IMR-90 (cell line): ENCODE data around the gene COL2A1. TPM values are rescaled to one million over a fixed set of nuclear protein-coding genes. Genes with fewer than 3 reads are reported as not detected.

ENCODE experiments used
- ATAC-seq: fragments of 200-7000 bp; cut with Tn5 transposase; 2 replicates; pipeline ENCODE4 v1.9.1; 2020; ENCODE audit warnings: low read depth, mild to moderate bottlenecking, moderate library complexity
- BruUV-seq: library from RNA; stranded (reverse); fragments of 400-500 nt; replicated peaks from 2 replicates; lab custom pipeline; 2021; lab: Mats Ljungman, UMichigan
- CTCF ChIA-PET: fragments of 300-600 bp; formaldehyde crosslinking; extraction: SDS; loops from one replicate; lab custom pipeline; 2021; ENCODE audit warnings: antibody characterized with exemption; lab: Yijun Ruan, JAX
- POLR2A ChIA-PET: fragments of 300-600 bp; sonication (Branson Sonifier 250); formaldehyde crosslinking; loops from one replicate; lab custom pipeline; 2022; ENCODE audit warnings: antibody characterized with exemption; ENCODE audit not compliant: unreplicated experiment; lab: Charles Lee
- DNase-seq: peaks from one replicate; pipeline ENCODE4 v3.0.0; 2013
- H2AFZ ChIP-seq: replicated peaks from 2 replicates; pipeline ENCODE3; 2013; ENCODE audit warnings: low read length, mild to moderate bottlenecking; ENCODE audit not compliant: poor library complexity
- H2AK5ac ChIP-seq: 2 replicates; pipeline ENCODE4 v1.6.1; 2013; ENCODE audit warnings: low read depth, low read length, inconsistent platforms
- H2AK9ac ChIP-seq: replicated peaks from 2 replicates; pipeline ENCODE3; 2013; ENCODE audit warnings: mild to moderate bottlenecking, low read depth, low read length, moderate library complexity; ENCODE audit not compliant: poor library complexity
- H2BK120ac ChIP-seq: 2 replicates; pipeline ENCODE4 v1.6.1; 2013; ENCODE audit warnings: low read depth, low read length, inconsistent platforms
- H2BK15ac ChIP-seq: 3 replicates; pipeline ENCODE4 v1.6.1; 2013; ENCODE audit warnings: low read depth, low read length, inconsistent platforms
- H2BK20ac ChIP-seq: 2 replicates; pipeline ENCODE4 v1.6.1; 2013; ENCODE audit warnings: low read depth, mild to moderate bottlenecking, inconsistent platforms, low read length, moderate library complexity
- H2BK5ac ChIP-seq: 2 replicates; pipeline ENCODE4 v1.6.1; 2013; ENCODE audit warnings: mild to moderate bottlenecking, low read depth, low read length, inconsistent platforms; ENCODE audit not compliant: poor library complexity, severe bottlenecking
- H3K14ac ChIP-seq: replicated peaks from 2 replicates; pipeline ENCODE4 v1.6.1; 2013; ENCODE audit warnings: low read depth, low read length, inconsistent platforms
- H3K18ac ChIP-seq: 2 replicates; pipeline ENCODE4 v1.6.1; 2013; ENCODE audit warnings: low read depth, low read length, control low read depth
- H3K23ac ChIP-seq: 2 replicates; pipeline ENCODE4 v1.6.1; 2013; ENCODE audit warnings: low read depth, low read length, inconsistent platforms
- H3K27ac ChIP-seq: 2 replicates; pipeline ENCODE4 v1.5.1; 2013; ENCODE audit warnings: mild to moderate bottlenecking, control low read depth, low read length; ENCODE audit not compliant: insufficient read depth
- H3K27me3 ChIP-seq: 2 replicates; pipeline ENCODE4 v1.6.1; 2013; ENCODE audit warnings: low read length; ENCODE audit not compliant: control insufficient read depth, insufficient read depth
- H3K36me3 ChIP-seq: 2 replicates; pipeline ENCODE4 v1.6.1; 2013; ENCODE audit warnings: low read length, mixed read lengths; ENCODE audit not compliant: control insufficient read depth, insufficient read depth
- H3K4ac ChIP-seq: 2 replicates; pipeline ENCODE4 v1.6.1; 2013; ENCODE audit warnings: low read depth, low read length, inconsistent platforms
- H3K4me1 ChIP-seq: 2 replicates; pipeline ENCODE4 v1.6.1; 2013; ENCODE audit warnings: low read length, mixed read lengths; ENCODE audit not compliant: control insufficient read depth, insufficient read depth
- H3K4me2 ChIP-seq: 2 replicates; pipeline ENCODE4 v1.6.1; 2013; ENCODE audit warnings: low read depth, mild to moderate bottlenecking, control low read depth, low read length, moderate library complexity
- H3K4me3 ChIP-seq: 2 replicates; pipeline ENCODE4 v1.5.1; 2013; ENCODE audit warnings: low read depth, mild to moderate bottlenecking, control low read depth, low read length, moderate library complexity; ENCODE audit not compliant: insufficient read depth
- H3K56ac ChIP-seq: 2 replicates; pipeline ENCODE4 v1.6.1; 2013; ENCODE audit warnings: low read length, inconsistent platforms; ENCODE audit not compliant: insufficient read depth; ENCODE audit errors: extremely low read depth
- H3K79me1 ChIP-seq, 2 experiments: 2 replicates each; pipeline ENCODE4 v1.6.1; 2013; ENCODE audit warnings: low read length in 2 of 2, inconsistent platforms in 1 of 2, low read depth in 1 of 2
- H3K9ac ChIP-seq: 2 replicates; pipeline ENCODE4 v1.6.1; 2013; ENCODE audit warnings: low read depth, low read length, control low read depth
- H3K9me1 ChIP-seq: 2 replicates; pipeline ENCODE4 v1.6.1; 2013; ENCODE audit warnings: low read length, inconsistent platforms; ENCODE audit not compliant: insufficient read depth
- H3K9me3 ChIP-seq: 2 replicates; pipeline ENCODE4 v1.6.1; 2013; ENCODE audit warnings: low read length; ENCODE audit not compliant: control insufficient read depth, insufficient read depth
- H4K20me1 ChIP-seq: 2 replicates; pipeline ENCODE4 v1.6.1; 2013; ENCODE audit warnings: low read length, inconsistent platforms; ENCODE audit not compliant: insufficient read depth
- H4K5ac ChIP-seq: 2 replicates; pipeline ENCODE4 v1.6.1; 2013; ENCODE audit warnings: mild to moderate bottlenecking, low read depth, low read length, control low read depth
- H4K8ac ChIP-seq, 2 experiments: 2 replicates each; pipeline ENCODE4 v1.6.1; 2013; ENCODE audit warnings: low read depth in 2 of 2, low read length in 2 of 2, control low read depth in 1 of 2, inconsistent platforms in 1 of 2
- H4K91ac ChIP-seq: 2 replicates; pipeline ENCODE4 v1.6.1; 2013; ENCODE audit warnings: low read depth, low read length, inconsistent platforms; ENCODE audit not compliant: insufficient read depth
- BHLHE40 ChIP-seq: fragments of 150-350 bp; IDR thresholded peaks from 2 replicates; pipeline ENCODE4 v1.6.1; 2016; ENCODE audit warnings: mild to moderate bottlenecking, low read depth, low read length
- CHD1 ChIP-seq: IDR thresholded peaks from 2 replicates; pipeline ENCODE4 v1.6.1; 2012; ENCODE audit warnings: low read depth, low read length, improper control_type of control experiment
- ELK1 ChIP-seq: fragments of 150-350 bp; IDR thresholded peaks from 2 replicates; pipeline ENCODE4 v1.6.1; 2016; ENCODE audit warnings: low read depth, mild to moderate bottlenecking, low read length, moderate library complexity, borderline replicate concordance
- MXI1 ChIP-seq: IDR thresholded peaks from 2 replicates; pipeline ENCODE4 v1.6.1; 2012; ENCODE audit warnings: low read depth, mild to moderate bottlenecking, low read length, moderate library complexity, borderline replicate concordance
- RAD21 ChIP-seq: IDR thresholded peaks from 2 replicates; pipeline ENCODE4 v1.6.1; 2012; ENCODE audit warnings: low read length, improper control_type of control experiment
- SMC3 ChIP-seq: fragments of 150-350 bp; IDR thresholded peaks from 2 replicates; pipeline ENCODE4 v1.6.1; 2016; ENCODE audit warnings: low read depth, mild to moderate bottlenecking, antibody characterized with exemption, low read length, moderate library complexity
- USF2 ChIP-seq: fragments of 150-350 bp; IDR thresholded peaks from 2 replicates; pipeline ENCODE4 v1.6.1; 2017; ENCODE audit warnings: mild to moderate bottlenecking, antibody characterized with exemption, low read length, low read depth
- WGBS, 2 experiments: methylation state at CpG; one replicate each; pipeline versions ENCODE4 v1.1.5 to v1.1.7; 2013; ENCODE audit warnings: missing lambda C conversion rate in 2 of 2; ENCODE audit not compliant: insufficient read length in 1 of 2; ENCODE audit errors: extremely low coverage in 2 of 2; 5-methylcytosine and 5-hydroxymethylcytosine counted together
- dilution Hi-C: fragments of 300-500 bp; cut with HindIII; formaldehyde crosslinking; loops from one replicate; pipeline ENCODE4 v1.14.3; 2018; ENCODE audit warnings: low sequenced_read_pairs; ENCODE audit not compliant: unreplicated experiment
- in situ Hi-C: fragments of 300-500 bp; cut with MboI; formaldehyde crosslinking; loops from 3 replicates; pipeline ENCODE4 v1.14.3; 2019; ENCODE audit warnings: low sequenced_read_pairs, inconsistent platforms, mixed read lengths
- intact Hi-C: fragments of 100-400 bp; cut with micrococcal nuclease; formaldehyde crosslinking; loops from 2 replicates; pipeline ENCODE4 v1.10.0; 2022
- polyA plus RNA-seq, 3 experiments: library from polyadenylated mRNA; depleted of rRNA; stranded (reverse); fragments of >200 nt; gene quantifications; 2 replicates each; pipeline ENCODE4 v1.2.3, GENCODE V29; 2012; ENCODE audit warnings: low replicate concordance in 1 of 3
- total RNA-seq: library from RNA; depleted of rRNA; stranded (reverse); fragments of >200 nt; gene quantifications from 2 replicates; pipeline ENCODE4 v1.2.3, GENCODE V29; 2012

Gene COL2A1
- total and polyA plus RNA-seq, 2 of the 4 experiments (the other 2 are of a cell fraction): 0.05 TPM; not detected in 1

- no peak overlapping the region for H3K18ac ChIP-seq
- H4K5ac ChIP-seq: no peak overlapping the region
- no peak overlapping the region for H3K9ac ChIP-seq
- WGBS, 2 experiments: no CpG with 5 or more reads among the region's 1 CpG
- H3K4me1 ChIP-seq: peaks cover 10% of the 10 kb centered on the region
- H3K4me3 ChIP-seq: no peak overlapping the region
- ChIA-PET CTCF (no interaction called here), POLR2A (no interaction called here)
- peaks cover 14% of the 10 kb centered on the region; the same call in 1 of the 2 replicates for H3K9me1 ChIP-seq
- no peaks in the 10 kb centered on the region for H3K79me1 ChIP-seq
- no peaks in the 10 kb centered on the region for H3K9me3 ChIP-seq
- no peak overlapping the region for H3K14ac ChIP-seq
- no peak overlapping the region for H2AK9ac ChIP-seq
- 0 out of 2 replicates have a peak, but pooled peaks cover 1% of the 10 kb centered on the region for H3K36me3 ChIP-seq
- H2BK120ac ChIP-seq: no peak overlapping the region
- dilution Hi-C loops (no loop called here), intact Hi-C loops (no loop called here), in situ Hi-C loops (no loop called here)
- H2AFZ ChIP-seq: no peak overlapping the region
- no peak overlapping the region for H2AK5ac ChIP-seq
- no peak overlapping the region for H4K8ac ChIP-seq
- no peak for ATAC-seq
- no peak overlapping the region for H3K4ac ChIP-seq
- H3K4me2 ChIP-seq: no peak overlapping the region
- no peak overlapping the region for H2BK5ac ChIP-seq
- no peak overlapping the region for H3K23ac ChIP-seq
- H4K91ac ChIP-seq: no peak overlapping the region
- H4K20me1 ChIP-seq: no peaks in the 10 kb centered on the region
- H3K27me3 ChIP-seq: no peaks in the 10 kb centered on the region; the same call in 1 of the 2 replicates
- no peak overlapping the region for H2BK15ac ChIP-seq
- no peak overlapping the region for H3K27ac ChIP-seq
- H2BK20ac ChIP-seq: no peak overlapping the region
- no peak overlapping the region for H3K56ac ChIP-seq
- DNase-seq: no peak
- TF ChIP-seq USF2 (no peak), CHD1 (no peak), BHLHE40 (no peak), RAD21 (no peak), ELK1 (no peak), SMC3 (no peak), MXI1 (no peak)
- BruUV-seq: no TSS peak
These were observed 34.9 kb upstream of the COL2A1 start for GRCh38 chr12:48039151-48039550.
